Measurements from ENCODE around the gene FAM83F.

GRCh38 chr22:39994041-39994565 lies 651 bp upstream of the FAM83F start:
- TF ChIP-seq CTCF (IDR thresholded peaks at IDR 0.05) (no peak), POLR2A (IDR thresholded peaks at IDR 0.05) (no peak)
